ENCODE measurements around the gene HS2ST1.

- TF ChIP-seq CTCF (IDR thresholded peaks at IDR 0.05) (no peak), POLR2A (IDR thresholded peaks at IDR 0.05) (no peak)
Observed at GRCh38 chr1:87154384-87154783, 239.9 kb downstream of the HS2ST1 start.

Measured in breast epithelium (tissue), 3 donors.